H1 (cell line): ENCODE results near the gene P3H3. TPM values are rescaled to one million over a fixed set of nuclear protein-coding genes. Genes with fewer than 3 reads are reported as not detected.

ENCODE experiments used
- CTCF ChIA-PET: fragments of 300-600 bp; sonication (Branson Sonifier 250); formaldehyde crosslinking; loops from one replicate; lab custom pipeline; 2021; ENCODE audit not compliant: partially characterized antibody; lab: Charles Lee
- POLR2A ChIA-PET: fragments of 300-600 bp; sonication (Branson Sonifier 250); formaldehyde crosslinking; loops from one replicate; lab custom pipeline; 2021; ENCODE audit warnings: inconsistent platforms; ENCODE audit not compliant: partially characterized antibody; lab: Charles Lee
- DNase-seq, 2 experiments: peaks; one replicate each; pipeline versions ENCODE4 v3.0.0 to v3.0.0-alpha.2; 2010 to 2022; ENCODE audit warnings: low spot score in 2 of 2, low read depth in 1 of 2, mixed read lengths in 1 of 2
- FAIRE-seq: peaks from 2 replicates; lab custom pipeline; 2011; peaks lifted over from hg19 to GRCh38; lab: Jason Lieb, UNC
- H2AFZ ChIP-seq: 2 replicates; pipeline ENCODE4 v1.8.1; 2012; ENCODE audit warnings: low read length, inconsistent platforms
- H2AK5ac ChIP-seq: 2 replicates; pipeline ENCODE4 v1.6.1; 2013; ENCODE audit warnings: low read depth, low read length
- H2BK120ac ChIP-seq: replicated peaks from 2 replicates; pipeline ENCODE3; 2013; ENCODE audit warnings: low read depth, low read length, inconsistent platforms
- H2BK12ac ChIP-seq: 2 replicates; pipeline ENCODE4 v1.6.1; 2013; ENCODE audit warnings: low read depth, low read length
- H2BK15ac ChIP-seq: 2 replicates; pipeline ENCODE4 v1.6.1; 2013; ENCODE audit warnings: low read length
- H2BK20ac ChIP-seq: 2 replicates; pipeline ENCODE4 v1.6.1; 2013; ENCODE audit warnings: low read length
- H2BK5ac ChIP-seq: 2 replicates; pipeline ENCODE4 v1.6.1; 2013; ENCODE audit warnings: low read depth, low read length
- H3K14ac ChIP-seq: 2 replicates; pipeline ENCODE4 v1.6.1; 2013; ENCODE audit warnings: inconsistent platforms; ENCODE audit not compliant: insufficient read length
- H3K18ac ChIP-seq: 2 replicates; pipeline ENCODE4 v1.6.1; 2013; ENCODE audit warnings: low read length; ENCODE audit errors: extremely low read depth
- H3K23ac ChIP-seq: 2 replicates; pipeline ENCODE4 v1.6.1; 2013; ENCODE audit warnings: inconsistent platforms; ENCODE audit not compliant: insufficient read length
- H3K23me2 ChIP-seq: 2 replicates; pipeline ENCODE4 v1.6.1; 2013; ENCODE audit warnings: low read depth, low read length
- H3K27ac ChIP-seq: 2 replicates; pipeline ENCODE4 v1.6.1; 2011; ENCODE audit warnings: low read depth, low read length, inconsistent platforms
- H3K27me3 ChIP-seq, 4 experiments: replicated peaks in 1 of 4; 1 replicate in 1 of 4; 2 replicates in 3 of 4; pipeline versions ENCODE4 v1.6.1 to v1.8.1; 2011 to 2013; ENCODE audit warnings: low read length in 3 of 4, mild to moderate bottlenecking in 3 of 4, inconsistent platforms in 2 of 4, mixed read lengths in 2 of 4, moderate library complexity in 1 of 4; ENCODE audit not compliant: control insufficient read depth in 3 of 4, insufficient read depth in 3 of 4; ENCODE audit errors: extremely low read depth in 1 of 4
- H3K36me3 ChIP-seq, 4 experiments: 2 replicates each; pipeline versions ENCODE4 v1.6.1 to v1.8.1; 2011 to 2013; ENCODE audit warnings: mild to moderate bottlenecking in 4 of 4, low read length in 3 of 4, moderate library complexity in 2 of 4, control low read depth in 1 of 4, inconsistent platforms in 1 of 4; ENCODE audit not compliant: insufficient read depth in 4 of 4, control insufficient read depth in 2 of 4
- H3K4ac ChIP-seq: replicated peaks from 2 replicates; pipeline ENCODE3; 2013; ENCODE audit warnings: low read length, low read depth, mixed read lengths, inconsistent platforms; ENCODE audit not compliant: insufficient read length
- H3K4me1 ChIP-seq, 4 experiments: replicated peaks in 1 of 4; 1 replicate in 1 of 4; 2 replicates in 3 of 4; pipeline versions ENCODE4 v1.6.1 to v1.8.1; 2011 to 2013; ENCODE audit warnings: low read length in 3 of 4, inconsistent platforms in 2 of 4, mixed read lengths in 1 of 4; ENCODE audit not compliant: insufficient read depth in 4 of 4, control insufficient read depth in 3 of 4
- H3K4me2 ChIP-seq, 2 experiments: 2 replicates each; pipeline versions ENCODE4 v1.6.1 to v1.8.1; 2011 to 2013; ENCODE audit warnings: low read depth in 2 of 2, low read length in 2 of 2, control low read depth in 1 of 2, inconsistent platforms in 1 of 2, mild to moderate bottlenecking in 1 of 2; ENCODE audit not compliant: insufficient read depth in 1 of 2
- H3K4me3 ChIP-seq, 4 experiments: fragments of 200-600, 300-600 bp in 1 of 4; sonication (generic), shearing (Covaris generic), sonication (Bioruptor Twin) in 1 of 4; 2 replicates each; pipeline versions ENCODE4 v1.5.1 to v1.8.1; 2011 to 2016; ENCODE audit warnings: low read length in 4 of 4, low read depth in 3 of 4, control low read depth in 2 of 4, inconsistent platforms in 2 of 4, mild to moderate bottlenecking in 2 of 4, mixed read lengths in 1 of 4, moderate library complexity in 1 of 4; ENCODE audit not compliant: insufficient read depth in 2 of 4; ENCODE audit errors: extremely low read depth in 1 of 4
- H3K56ac ChIP-seq: replicated peaks from 2 replicates; pipeline ENCODE3; 2013; ENCODE audit warnings: low read depth, mild to moderate bottlenecking, mixed read lengths, low read length, inconsistent platforms; ENCODE audit not compliant: insufficient read length
- H3K79me1 ChIP-seq: 2 replicates; pipeline ENCODE4 v1.6.1; 2013; ENCODE audit warnings: low read depth, low read length, control low read depth
- H3K79me2 ChIP-seq, 2 experiments: 2 replicates each; pipeline versions ENCODE4 v1.6.1 to v1.8.1; 2012 to 2013; ENCODE audit warnings: low read length in 2 of 2, mild to moderate bottlenecking in 2 of 2, inconsistent platforms in 1 of 2; ENCODE audit not compliant: insufficient read depth in 2 of 2, control insufficient read depth in 1 of 2
- H3K9ac ChIP-seq, 4 experiments: replicated peaks in 1 of 4; 1 replicate in 1 of 4; 2 replicates in 3 of 4; pipeline versions ENCODE4 v1.6.1 to v1.8.1; 2011 to 2013; ENCODE audit warnings: low read depth in 3 of 4, low read length in 3 of 4, control low read depth in 2 of 4, mild to moderate bottlenecking in 2 of 4, moderate library complexity in 2 of 4, inconsistent platforms in 1 of 4; ENCODE audit errors: extremely low read depth in 1 of 4
- H3K9me3 ChIP-seq, 2 experiments: 2 replicates each; pipeline versions ENCODE4 v1.6.1 to v1.8.1; 2012 to 2013; ENCODE audit warnings: mild to moderate bottlenecking in 2 of 2, moderate library complexity in 2 of 2, control low read depth in 1 of 2, inconsistent platforms in 1 of 2, low read depth in 1 of 2, low read length in 1 of 2, mixed read lengths in 1 of 2; ENCODE audit not compliant: insufficient read depth in 2 of 2
- H4K20me1 ChIP-seq, 2 experiments: replicated peaks in 1 of 2; 2 replicates each; pipeline versions ENCODE3 to v1.8.1; 2011 to 2013; ENCODE audit warnings: inconsistent platforms in 2 of 2, low read length in 2 of 2, mild to moderate bottlenecking in 1 of 2; ENCODE audit not compliant: insufficient read depth in 2 of 2, control insufficient read depth in 1 of 2
- H4K5ac ChIP-seq: 2 replicates; pipeline ENCODE4 v1.6.1; 2013; ENCODE audit warnings: low read length, low read depth, mixed read lengths, inconsistent platforms; ENCODE audit not compliant: insufficient read length
- H4K8ac ChIP-seq: 2 replicates; pipeline ENCODE4 v1.8.0; 2013; ENCODE audit warnings: mild to moderate bottlenecking, moderate library complexity, low read length, inconsistent platforms; ENCODE audit not compliant: insufficient read depth; ENCODE audit errors: extremely low read depth
- H4K91ac ChIP-seq: replicated peaks from 2 replicates; pipeline ENCODE3; 2013; ENCODE audit warnings: low read length, mixed read lengths, inconsistent platforms; ENCODE audit not compliant: insufficient read length
- CBX5 ChIP-seq: fragments of 300-800, 300-1000 bp; sonication (generic); IDR thresholded peaks from 2 replicates; pipeline ENCODE4 v1.7.1; 2016; ENCODE audit warnings: antibody characterized with exemption, low read length, low read depth
- CBX8 ChIP-seq: fragments of 300-800, 300-1000 bp; sonication (generic); IDR thresholded peaks from 2 replicates; pipeline ENCODE4 v1.7.1; 2016; ENCODE audit warnings: low read depth, low read length, borderline replicate concordance
- CTCF ChIP-seq, 3 experiments: IDR thresholded peaks; 1 replicate in 2 of 3; 2 replicates in 1 of 3; pipeline versions ENCODE4 v1.5.1 to v1.6.1; 2011; ENCODE audit warnings: low read length in 3 of 3, mild to moderate bottlenecking in 3 of 3, inconsistent platforms in 2 of 3, low read depth in 1 of 3, moderate library complexity in 1 of 3; ENCODE audit not compliant: insufficient read depth in 1 of 3; ENCODE audit errors: control extremely low read depth in 1 of 3
- E2F6 ChIP-seq: IDR thresholded peaks from 2 replicates; pipeline ENCODE4 v1.6.1; 2012; ENCODE audit warnings: inconsistent platforms
- EP300 ChIP-seq, 2 experiments: IDR thresholded peaks; 1 replicate in 1 of 2; 2 replicates in 1 of 2; pipeline ENCODE4 v1.6.1; 2011 to 2012; ENCODE audit warnings: low read depth in 2 of 2, low read length in 2 of 2, mild to moderate bottlenecking in 2 of 2, borderline replicate concordance in 1 of 2, inconsistent platforms in 1 of 2, moderate library complexity in 1 of 2
- SIRT6 ChIP-seq: IDR thresholded peaks from one replicate; pipeline ENCODE4 v1.7.1; 2012; ENCODE audit warnings: low read length, inconsistent platforms
- SP1 ChIP-seq: IDR thresholded peaks from 2 replicates; pipeline ENCODE4 v1.6.1; 2011; ENCODE audit warnings: low read depth, low read length
- TCF12 ChIP-seq: IDR thresholded peaks from 2 replicates; pipeline ENCODE4 v1.6.1; 2011; ENCODE audit warnings: low read depth, mild to moderate bottlenecking, low read length
- WGBS, 2 experiments: shearing (Covaris generic) in 1 of 2; methylation state at CpG; one replicate each; pipeline versions ENCODE4 v1.1.6 to v1.1.7; 2013 to 2015; ENCODE audit warnings: low lambda C conversion rate in 2 of 2, mixed read lengths in 2 of 2, inconsistent platforms in 1 of 2, low coverage in 1 of 2, missing lambda C conversion rate in 1 of 2; ENCODE audit not compliant: insufficient replicate concordance in 2 of 2, insufficient coverage in 1 of 2, insufficient read length in 1 of 2; ENCODE audit errors: extremely low coverage in 1 of 2, missing lambda C conversion rate in 1 of 2; 5-methylcytosine and 5-hydroxymethylcytosine counted together
- polyA plus RNA-seq, 7 experiments: library from polyadenylated mRNA; depleted of rRNA in 3 of 7; stranded (reverse) in 5 of 7; unstranded in 2 of 7; fragments of >200 nt in 5 of 7; fragments of 200-250 nt in 2 of 7; gene quantifications; 1 replicate in 5 of 7; 2 replicates in 1 of 7; 4 replicates in 1 of 7; pipeline versions ENCODE4 v1.2.1 to v1.2.3, GENCODE V29; 2011 to 2013; ENCODE audit warnings: missing spikeins in 2 of 7, mixed read lengths in 2 of 7
- total RNA-seq: library from RNA; stranded (reverse); fragmentation: NEBNext Ultra II Directional; extraction: Animal tissue kit (Norgen Biotek cat#: 25700); gene quantifications from 2 replicates; pipeline ENCODE4 v1.2.1, GENCODE V29; 2021

The P3H3 gene
- total and polyA plus RNA-seq, 2 of the 8 experiments (the other 6 are each of a cell fraction or from before 2014, with no cell fraction given), result 22.9 to 43.5 TPM

- Histone ChIP-seq H3K4me3 (no peak overlapping the region), H3K9ac (0 out of 7 replicates have a peak overlapping the region, but pooled peaks of 1 of the 4 experiments have one; percentile 15), H2BK12ac (no peak overlapping the region), H3K9me3 (no peaks in the 10 kb centered on the region), H3K79me2 (no peaks in the 10 kb centered on the region), H3K27ac (no peak overlapping the region), H3K4me1 (peaks cover 0 to 9% (median under 1%) of the 10 kb centered on the region in 4 experiments; a peak in 3 of 7 replicates), H3K18ac (no peak overlapping the region), H4K5ac (no peak overlapping the region), H2BK120ac (no peak overlapping the region), H3K36me3 (no peaks in the 10 kb centered on the region), H3K56ac (no peak overlapping the region), H3K14ac (no peak overlapping the region), H3K27me3 (0 out of 7 replicates have a peak, but pooled peaks cover 0 to 3% (median 0%) of the 10 kb centered on the region in 4 experiments), H2BK20ac (no peak overlapping the region), H2AFZ (no peak overlapping the region), H3K23ac (no peak overlapping the region), H3K4me2 (no peak overlapping the region), H2AK5ac (no peak overlapping the region), H4K91ac (no peak overlapping the region), H3K23me2 (no peaks in the 10 kb centered on the region), H3K79me1 (no peaks in the 10 kb centered on the region), H2BK15ac (peak overlapping the region; percentile 72; the same call in 1 of the 2 replicates), H4K20me1 (no peaks in the 10 kb centered on the region), H3K4ac (peak overlapping the region; percentile 1), H4K8ac (peak overlapping the region; percentile 63), H2BK5ac (0 out of 2 replicates have a peak overlapping the region, but pooled peaks have one; percentile 56)
- DNase-seq, result no peak
- no peak for FAIRE-seq
- POLR2A ChIA-PET, result interaction anchor here (1.0 to 3.1 kb wide), 6 partner anchors 10 to 77 kb away, joined by 3 to 10 read pairs (median 7); partner anchors contain the start of gene GPR162
- CTCF ChIA-PET, result interaction anchor here (0.8 to 29.6 kb wide), 9 partner anchors 10 to 39 kb away, joined by 3 to 532 read pairs (median 7); partner anchors contain the start of genes GNB3, GPR162, MLF2 and P3H3
- 74% methylated on average over 12 of the region's 12 CpGs; no CpG with 5 or more reads in 1 of the 2 experiments for WGBS, 2 experiments
- TF ChIP-seq SP1 (no peak), CBX8 (no peak), SIRT6 (no peak), EP300 (IDR thresholded peaks at IDR 0.05; ENCODE audit: borderline replicate concordance in 1 of 2, low read depth in 2 of 2, low read length in 2 of 2) (no peak), TCF12 (no peak), CTCF (IDR thresholded peaks at IDR 0.05; ENCODE audit: control extremely low read depth in 1 of 3, insufficient read depth in 1 of 3, low read depth in 1 of 3, low read length in 3 of 3) (no peak), CBX5 (no peak), E2F6 (no peak)
Observed at GRCh38 chr12:6792522-6793201, 35.5 kb upstream of the P3H3 start.
